Astrocyte of the spinal cord (primary cell): ENCODE results near the gene AHI1.
A peak's percentile ranks its signal among the peaks of the same experiment; 100 is the strongest.
"Not testable (repeated sequence)": the region's sequence is repeated elsewhere in the genome, so short reads cannot be mapped to it uniquely, and the experiment has no call there.

Experiments used
- DNase-seq: peaks from one replicate; pipeline ENCODE4 v3.0.0; 2011; ENCODE audit warnings: low read depth, low spot score
- H3K4me3 ChIP-seq: 2 replicates; pipeline ENCODE4 v1.5.1; 2011; ENCODE audit warnings: low read depth, mild to moderate bottlenecking, low read length, moderate library complexity
- CTCF ChIP-seq: IDR thresholded peaks from 2 replicates; pipeline ENCODE4 v1.5.1; 2012; ENCODE audit warnings: low read depth, mild to moderate bottlenecking, low read length, inconsistent platforms
- in situ Hi-C: cut with HindIII; loops from 2 replicates; pipeline ENCODE4 v1.10.0; 2017; ENCODE audit warnings: low sequenced_read_pairs

The AHI1 gene

GRCh38 chr6:135354407-135354806, 143.1 kb downstream of the AHI1 start:
- in situ Hi-C loops: no loop called here
- no peak overlapping the region for H3K4me3 ChIP-seq
- no peak for TF ChIP-seq CTCF
- DNase-seq: no peak

GRCh38 chr6:135353113-135353512, 144.4 kb downstream of the AHI1 start:
- no peak for DNase-seq
- in situ Hi-C loops: no loop called here
- no peak overlapping the region for H3K4me3 ChIP-seq
- TF ChIP-seq CTCF: no peak

GRCh38 chr6:135351635-135352034, 145.9 kb downstream of the AHI1 start:
- no peak overlapping the region for H3K4me3 ChIP-seq
- TF ChIP-seq CTCF: no peak
- in situ Hi-C loops: no loop called here
- no peak for DNase-seq

- TF ChIP-seq CTCF: no peak
- DNase-seq: no peak
- in situ Hi-C loops: no loop called here
- no peak overlapping the region for H3K4me3 ChIP-seq
These were observed 149.7 kb downstream of the AHI1 start for GRCh38 chr6:135347887-135348286.

DNA sequence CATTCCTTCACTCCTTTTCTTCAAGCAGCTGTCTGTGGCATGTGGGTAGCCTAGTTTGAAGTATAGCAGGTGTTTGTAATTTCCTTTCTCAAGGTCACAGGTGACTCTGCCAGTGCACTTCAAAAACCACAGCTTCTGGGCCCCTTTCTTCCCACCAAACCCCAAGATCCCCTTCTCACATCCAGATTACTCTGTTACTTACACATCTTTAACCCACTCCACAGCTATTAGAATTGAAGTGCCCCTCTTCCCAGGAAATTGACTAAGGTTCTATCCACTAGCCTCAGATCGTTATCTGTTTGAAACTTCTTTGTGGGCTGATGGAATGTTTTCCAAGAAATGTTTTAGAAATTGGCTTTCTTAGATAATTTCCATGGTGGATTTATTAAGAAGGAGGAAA, 150.8 kb downstream of the AHI1 start:
- H3K4me3 ChIP-seq: no peak overlapping the region
- DNase-seq: peak; percentile 58
- no peak for TF ChIP-seq CTCF
- in situ Hi-C loops: no loop called here

GRCh38 chr6:135344526-135344925, 153.0 kb downstream of the AHI1 start:
- in situ Hi-C loops: no loop called here
- no peak overlapping the region for H3K4me3 ChIP-seq
- no peak for TF ChIP-seq CTCF
- no peak for DNase-seq

GRCh38 chr6:135339920-135340319, 157.6 kb downstream of the AHI1 start:
- DNase-seq, in situ Hi-C loops, H3K4me3 ChIP-seq: not testable (repeated sequence)
